Lower leg skin (tissue), 3 donors: Measurements from ENCODE around the gene MAGT1.

Experiments
- POLR2A ChIP-seq, 2 donors: fragments of 450-650 bp; IDR thresholded peaks; one replicate each; pipeline ENCODE4 v1.6.1; 2016 to 2017; ENCODE audit warnings: antibody characterized with exemption in 2 of 2, mild to moderate bottlenecking in 1 of 2, moderate library complexity in 1 of 2
- TF ChIP-seq, protein P1 (sequence below), 3 donors: fragments of 450-650 bp; IDR thresholded peaks; one replicate each; pipeline ENCODE4 v1.5.1; 2016; ENCODE audit warnings: antibody characterized with exemption in 3 of 3, mild to moderate bottlenecking in 3 of 3, moderate library complexity in 2 of 3

DNA sequence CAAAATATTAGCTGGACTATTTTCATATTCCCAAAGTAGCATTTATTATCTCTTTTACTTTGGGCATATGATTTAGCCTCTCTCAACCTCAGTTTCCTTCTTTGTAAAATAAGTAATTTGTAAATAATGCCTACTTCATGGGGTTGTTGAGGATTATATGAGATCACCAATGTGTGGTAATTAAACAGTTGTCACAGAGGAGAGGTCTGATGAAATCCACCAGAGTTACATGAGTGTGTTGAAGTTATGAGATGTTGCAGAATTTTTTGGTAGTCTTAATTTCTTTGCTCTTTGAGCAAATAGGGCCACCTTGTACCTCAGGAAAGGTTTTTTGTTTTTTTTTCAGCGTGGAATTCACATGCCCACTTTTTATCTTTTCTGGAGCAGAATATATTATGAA is 5.5 kb upstream of the MAGT1 start:
- TF ChIP-seq, protein P1, sequence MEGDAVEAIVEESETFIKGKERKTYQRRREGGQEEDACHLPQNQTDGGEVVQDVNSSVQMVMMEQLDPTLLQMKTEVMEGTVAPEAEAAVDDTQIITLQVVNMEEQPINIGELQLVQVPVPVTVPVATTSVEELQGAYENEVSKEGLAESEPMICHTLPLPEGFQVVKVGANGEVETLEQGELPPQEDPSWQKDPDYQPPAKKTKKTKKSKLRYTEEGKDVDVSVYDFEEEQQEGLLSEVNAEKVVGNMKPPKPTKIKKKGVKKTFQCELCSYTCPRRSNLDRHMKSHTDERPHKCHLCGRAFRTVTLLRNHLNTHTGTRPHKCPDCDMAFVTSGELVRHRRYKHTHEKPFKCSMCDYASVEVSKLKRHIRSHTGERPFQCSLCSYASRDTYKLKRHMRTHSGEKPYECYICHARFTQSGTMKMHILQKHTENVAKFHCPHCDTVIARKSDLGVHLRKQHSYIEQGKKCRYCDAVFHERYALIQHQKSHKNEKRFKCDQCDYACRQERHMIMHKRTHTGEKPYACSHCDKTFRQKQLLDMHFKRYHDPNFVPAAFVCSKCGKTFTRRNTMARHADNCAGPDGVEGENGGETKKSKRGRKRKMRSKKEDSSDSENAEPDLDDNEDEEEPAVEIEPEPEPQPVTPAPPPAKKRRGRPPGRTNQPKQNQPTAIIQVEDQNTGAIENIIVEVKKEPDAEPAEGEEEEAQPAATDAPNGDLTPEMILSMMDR (IDR thresholded peaks at IDR 0.05) = no peak
- TF ChIP-seq POLR2A (IDR thresholded peaks at IDR 0.05) = no peak
